IMR-90 (cell line): ENCODE results near the gene RABL2A. TPM values are rescaled to one million over a fixed set of nuclear protein-coding genes. Genes with fewer than 3 reads are reported as not detected.
"Not testable (repeated sequence)": the region's sequence is repeated elsewhere in the genome, so short reads cannot be mapped to it uniquely, and the experiment has no call there.

Experiments used
- ATAC-seq: fragments of 200-7000 bp; cut with Tn5 transposase; 2 replicates; pipeline ENCODE4 v1.9.1; 2020; ENCODE audit warnings: low read depth, mild to moderate bottlenecking, moderate library complexity
- BruUV-seq: library from RNA; stranded (reverse); fragments of 400-500 nt; replicated peaks from 2 replicates; lab custom pipeline; 2021; lab: Mats Ljungman, UMichigan
- CTCF ChIA-PET: fragments of 300-600 bp; formaldehyde crosslinking; extraction: SDS; loops from one replicate; lab custom pipeline; 2021; ENCODE audit warnings: antibody characterized with exemption; lab: Yijun Ruan, JAX
- POLR2A ChIA-PET: fragments of 300-600 bp; sonication (Branson Sonifier 250); formaldehyde crosslinking; loops from one replicate; lab custom pipeline; 2022; ENCODE audit warnings: antibody characterized with exemption; ENCODE audit not compliant: unreplicated experiment; lab: Charles Lee
- DNase-seq: peaks from one replicate; pipeline ENCODE4 v3.0.0; 2013
- H2AFZ ChIP-seq: replicated peaks from 2 replicates; pipeline ENCODE3; 2013; ENCODE audit warnings: low read length, mild to moderate bottlenecking; ENCODE audit not compliant: poor library complexity
- H2AK5ac ChIP-seq: 2 replicates; pipeline ENCODE4 v1.6.1; 2013; ENCODE audit warnings: low read depth, low read length, inconsistent platforms
- H2AK9ac ChIP-seq: replicated peaks from 2 replicates; pipeline ENCODE3; 2013; ENCODE audit warnings: mild to moderate bottlenecking, low read depth, low read length, moderate library complexity; ENCODE audit not compliant: poor library complexity
- H2BK120ac ChIP-seq: 2 replicates; pipeline ENCODE4 v1.6.1; 2013; ENCODE audit warnings: low read depth, low read length, inconsistent platforms
- H2BK15ac ChIP-seq: 3 replicates; pipeline ENCODE4 v1.6.1; 2013; ENCODE audit warnings: low read depth, low read length, inconsistent platforms
- H2BK20ac ChIP-seq: 2 replicates; pipeline ENCODE4 v1.6.1; 2013; ENCODE audit warnings: low read depth, mild to moderate bottlenecking, inconsistent platforms, low read length, moderate library complexity
- H2BK5ac ChIP-seq: 2 replicates; pipeline ENCODE4 v1.6.1; 2013; ENCODE audit warnings: mild to moderate bottlenecking, low read depth, low read length, inconsistent platforms; ENCODE audit not compliant: poor library complexity, severe bottlenecking
- H3K14ac ChIP-seq: replicated peaks from 2 replicates; pipeline ENCODE4 v1.6.1; 2013; ENCODE audit warnings: low read depth, low read length, inconsistent platforms
- H3K18ac ChIP-seq: 2 replicates; pipeline ENCODE4 v1.6.1; 2013; ENCODE audit warnings: low read depth, low read length, control low read depth
- H3K23ac ChIP-seq: 2 replicates; pipeline ENCODE4 v1.6.1; 2013; ENCODE audit warnings: low read depth, low read length, inconsistent platforms
- H3K27ac ChIP-seq: 2 replicates; pipeline ENCODE4 v1.5.1; 2013; ENCODE audit warnings: mild to moderate bottlenecking, control low read depth, low read length; ENCODE audit not compliant: insufficient read depth
- H3K27me3 ChIP-seq: 2 replicates; pipeline ENCODE4 v1.6.1; 2013; ENCODE audit warnings: low read length; ENCODE audit not compliant: control insufficient read depth, insufficient read depth
- H3K36me3 ChIP-seq: 2 replicates; pipeline ENCODE4 v1.6.1; 2013; ENCODE audit warnings: low read length, mixed read lengths; ENCODE audit not compliant: control insufficient read depth, insufficient read depth
- H3K4ac ChIP-seq: 2 replicates; pipeline ENCODE4 v1.6.1; 2013; ENCODE audit warnings: low read depth, low read length, inconsistent platforms
- H3K4me1 ChIP-seq: 2 replicates; pipeline ENCODE4 v1.6.1; 2013; ENCODE audit warnings: low read length, mixed read lengths; ENCODE audit not compliant: control insufficient read depth, insufficient read depth
- H3K4me2 ChIP-seq: 2 replicates; pipeline ENCODE4 v1.6.1; 2013; ENCODE audit warnings: low read depth, mild to moderate bottlenecking, control low read depth, low read length, moderate library complexity
- H3K4me3 ChIP-seq: 2 replicates; pipeline ENCODE4 v1.5.1; 2013; ENCODE audit warnings: low read depth, mild to moderate bottlenecking, control low read depth, low read length, moderate library complexity; ENCODE audit not compliant: insufficient read depth
- H3K56ac ChIP-seq: 2 replicates; pipeline ENCODE4 v1.6.1; 2013; ENCODE audit warnings: low read length, inconsistent platforms; ENCODE audit not compliant: insufficient read depth; ENCODE audit errors: extremely low read depth
- H3K79me1 ChIP-seq, 2 experiments: 2 replicates each; pipeline ENCODE4 v1.6.1; 2013; ENCODE audit warnings: low read length in 2 of 2, inconsistent platforms in 1 of 2, low read depth in 1 of 2
- H3K9ac ChIP-seq: 2 replicates; pipeline ENCODE4 v1.6.1; 2013; ENCODE audit warnings: low read depth, low read length, control low read depth
- H3K9me1 ChIP-seq: 2 replicates; pipeline ENCODE4 v1.6.1; 2013; ENCODE audit warnings: low read length, inconsistent platforms; ENCODE audit not compliant: insufficient read depth
- H3K9me3 ChIP-seq: 2 replicates; pipeline ENCODE4 v1.6.1; 2013; ENCODE audit warnings: low read length; ENCODE audit not compliant: control insufficient read depth, insufficient read depth
- H4K20me1 ChIP-seq: 2 replicates; pipeline ENCODE4 v1.6.1; 2013; ENCODE audit warnings: low read length, inconsistent platforms; ENCODE audit not compliant: insufficient read depth
- H4K5ac ChIP-seq: 2 replicates; pipeline ENCODE4 v1.6.1; 2013; ENCODE audit warnings: mild to moderate bottlenecking, low read depth, low read length, control low read depth
- H4K8ac ChIP-seq, 2 experiments: 2 replicates each; pipeline ENCODE4 v1.6.1; 2013; ENCODE audit warnings: low read depth in 2 of 2, low read length in 2 of 2, control low read depth in 1 of 2, inconsistent platforms in 1 of 2
- H4K91ac ChIP-seq: 2 replicates; pipeline ENCODE4 v1.6.1; 2013; ENCODE audit warnings: low read depth, low read length, inconsistent platforms; ENCODE audit not compliant: insufficient read depth
- WGBS, 2 experiments: methylation state at CpG; one replicate each; pipeline versions ENCODE4 v1.1.5 to v1.1.7; 2013; ENCODE audit warnings: missing lambda C conversion rate in 2 of 2; ENCODE audit not compliant: insufficient read length in 1 of 2; ENCODE audit errors: extremely low coverage in 2 of 2; 5-methylcytosine and 5-hydroxymethylcytosine counted together
- dilution Hi-C: fragments of 300-500 bp; cut with HindIII; formaldehyde crosslinking; loops from one replicate; pipeline ENCODE4 v1.14.3; 2018; ENCODE audit warnings: low sequenced_read_pairs; ENCODE audit not compliant: unreplicated experiment
- in situ Hi-C: fragments of 300-500 bp; cut with MboI; formaldehyde crosslinking; loops from 3 replicates; pipeline ENCODE4 v1.14.3; 2019; ENCODE audit warnings: low sequenced_read_pairs, inconsistent platforms, mixed read lengths
- intact Hi-C: fragments of 100-400 bp; cut with micrococcal nuclease; formaldehyde crosslinking; loops from 2 replicates; pipeline ENCODE4 v1.10.0; 2022
- polyA plus RNA-seq, 3 experiments: library from polyadenylated mRNA; depleted of rRNA; stranded (reverse); fragments of >200 nt; gene quantifications; 2 replicates each; pipeline ENCODE4 v1.2.3, GENCODE V29; 2012; ENCODE audit warnings: low replicate concordance in 1 of 3
- total RNA-seq: library from RNA; depleted of rRNA; stranded (reverse); fragments of >200 nt; gene quantifications from 2 replicates; pipeline ENCODE4 v1.2.3, GENCODE V29; 2012

Gene RABL2A
- total and polyA plus RNA-seq, 2 of the 4 experiments (the other 2 are of a cell fraction) = 3.9 to 11.0 TPM

- H3K4me3 ChIP-seq, H2BK20ac ChIP-seq, BruUV-seq, H4K8ac ChIP-seq, H3K56ac ChIP-seq, H3K14ac ChIP-seq, intact Hi-C loops, H3K27ac ChIP-seq, in situ Hi-C loops, H3K36me3 ChIP-seq, H2BK5ac ChIP-seq, H2AFZ ChIP-seq, H3K4me2 ChIP-seq, H4K5ac ChIP-seq, CTCF ChIA-PET, H3K4me1 ChIP-seq, H2BK15ac ChIP-seq, H3K4ac ChIP-seq, H4K20me1 ChIP-seq, H3K9me3 ChIP-seq, H3K23ac ChIP-seq, dilution Hi-C loops, H3K18ac ChIP-seq, H3K9me1 ChIP-seq, H2BK120ac ChIP-seq, H2AK9ac ChIP-seq, H3K27me3 ChIP-seq, H3K79me1 ChIP-seq, H2AK5ac ChIP-seq, H3K9ac ChIP-seq, POLR2A ChIA-PET, H4K91ac ChIP-seq: not testable (repeated sequence)
- peak; percentile 12 for DNase-seq
- peak; percentile 80 for ATAC-seq
- WGBS, 2 experiments = no CpG with 5 or more reads among the region's 2 CpGs
Measured at GRCh38 chr2:113646217-113646616, 19.2 kb downstream of the RABL2A start.

GRCh38 chr2:113650834-113651815 is 24.1 kb downstream of the RABL2A start:
- H4K8ac ChIP-seq, H3K18ac ChIP-seq, DNase-seq, H2BK5ac ChIP-seq, H4K5ac ChIP-seq, H3K4me1 ChIP-seq, ATAC-seq, H2AFZ ChIP-seq, CTCF ChIA-PET, H3K27me3 ChIP-seq, H2AK5ac ChIP-seq, in situ Hi-C loops, BruUV-seq, dilution Hi-C loops, POLR2A ChIA-PET, H3K56ac ChIP-seq, H3K14ac ChIP-seq, H2BK120ac ChIP-seq, H3K23ac ChIP-seq, intact Hi-C loops, H2BK20ac ChIP-seq, H3K27ac ChIP-seq, H3K9ac ChIP-seq, H4K20me1 ChIP-seq, H2BK15ac ChIP-seq, H4K91ac ChIP-seq, H3K9me3 ChIP-seq, H3K4me2 ChIP-seq, H3K4ac ChIP-seq, H3K4me3 ChIP-seq, H3K9me1 ChIP-seq, H3K79me1 ChIP-seq, H2AK9ac ChIP-seq, H3K36me3 ChIP-seq: not testable (repeated sequence)
- no CpG with 5 or more reads among the region's 14 CpGs for WGBS, 2 experiments
